GM19455 (cell line): ENCODE results near the gene TIAM1.
A peak's percentile ranks its signal among the peaks of the same experiment; 100 is the strongest.

Experiments
- ATAC-seq: cut with Tn5 transposase; IDR thresholded peaks from one replicate; pipeline ENCODE4 v1.9.1; 2021; ENCODE audit not compliant: unreplicated experiment

TIAM1 gene

GRCh38 chr21:31103571-31104265 lies 240.3 kb downstream of the TIAM1 start:
- no peak for ATAC-seq

GRCh38 chr21:31103163-31103562 lies 240.9 kb downstream of the TIAM1 start:
- no peak for ATAC-seq

- ATAC-seq: no peak
Measured at GRCh38 chr21:31099122-31099521, 244.9 kb downstream of the TIAM1 start.

- ATAC-seq: no peak
Measured at GRCh38 chr21:31098576-31099005, 245.5 kb downstream of the TIAM1 start.

GRCh38 chr21:31092832-31093625 lies 251.0 kb downstream of the TIAM1 start:
- no peak for ATAC-seq

- no peak for ATAC-seq
Measured at GRCh38 chr21:31090376-31090775, 253.7 kb downstream of the TIAM1 start.

GRCh38 chr21:31088474-31088751 lies 255.6 kb downstream of the TIAM1 start:
- ATAC-seq: no peak

GRCh38 chr21:31087639-31088473 lies 256.2 kb downstream of the TIAM1 start:
- ATAC-seq: no peak

GRCh38 chr21:31084689-31085088 lies 259.4 kb downstream of the TIAM1 start:
- ATAC-seq: no peak

- ATAC-seq: peak; percentile 85
Measured at GRCh38 chr21:31078796-31079195, 265.3 kb downstream of the TIAM1 start.

- ATAC-seq: peak; percentile 18
Measured at GRCh38 chr21:31078216-31078615, 265.8 kb downstream of the TIAM1 start.

GRCh38 chr21:31075848-31076247 lies 268.2 kb downstream of the TIAM1 start:
- ATAC-seq: no peak

GRCh38 chr21:31072533-31072932 lies 271.5 kb downstream of the TIAM1 start:
- ATAC-seq: no peak
